HG03457 (cell line): Measurements from ENCODE around the gene AUTS2.

Experiments used
- ATAC-seq: cut with Tn5 transposase; IDR thresholded peaks from one replicate; pipeline ENCODE4 v1.9.1; 2021; ENCODE audit warnings: moderate number of reproducible peaks; ENCODE audit not compliant: unreplicated experiment

AUTS2 gene

DNA sequence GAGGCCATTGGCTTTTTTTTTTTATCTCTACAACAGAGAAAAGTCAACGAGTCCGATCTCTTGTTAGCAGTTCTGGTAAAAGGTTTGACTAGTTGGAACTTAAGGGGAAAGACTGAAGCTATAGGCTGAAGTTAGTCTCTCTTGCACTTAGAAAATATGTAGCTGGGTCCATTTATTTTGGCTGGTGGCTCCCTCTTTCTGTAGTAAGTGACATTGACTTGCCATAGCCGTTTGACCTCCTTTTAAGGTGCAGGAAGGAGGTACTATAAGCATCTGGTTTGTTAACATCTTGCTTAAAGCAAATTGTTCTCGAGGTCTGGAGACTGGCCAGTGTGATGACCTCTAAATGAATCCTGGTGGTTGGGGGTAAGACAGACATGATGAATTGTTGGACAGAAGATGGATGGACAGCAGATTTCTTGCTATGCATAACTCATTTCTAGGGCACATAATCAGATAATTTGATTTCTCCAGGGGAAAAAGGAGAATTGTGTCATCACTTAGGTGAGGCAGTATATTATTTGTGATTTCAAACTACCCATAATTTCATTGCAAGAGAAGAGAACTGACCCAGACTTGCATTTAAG is 1177.4 kb downstream of the AUTS2 start:
- ATAC-seq = no peak

DNA sequence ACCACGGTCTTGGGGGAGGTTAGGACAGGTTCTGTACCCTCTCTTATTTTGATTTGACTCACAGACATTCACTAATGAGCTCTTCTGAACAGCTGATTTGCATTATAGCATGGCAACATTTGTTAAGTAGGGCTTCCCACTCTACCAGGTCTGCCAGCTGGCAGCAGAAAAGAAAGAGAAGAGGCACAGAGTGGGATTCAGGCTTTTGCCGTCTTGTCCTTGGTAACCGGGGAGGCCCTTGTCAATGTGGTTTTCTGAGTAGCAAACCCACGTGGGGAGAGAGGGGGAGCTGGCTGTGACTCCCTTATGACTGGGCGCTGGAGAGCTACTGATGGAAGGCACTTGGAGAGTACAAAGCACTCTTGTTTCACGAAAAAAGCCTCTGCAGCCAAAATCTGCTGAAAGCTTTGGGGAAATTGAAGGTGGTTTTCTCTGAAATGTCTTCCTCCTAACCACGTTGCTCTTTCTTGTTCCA is 1178.4 kb downstream of the AUTS2 start:
- ATAC-seq = no peak

DNA sequence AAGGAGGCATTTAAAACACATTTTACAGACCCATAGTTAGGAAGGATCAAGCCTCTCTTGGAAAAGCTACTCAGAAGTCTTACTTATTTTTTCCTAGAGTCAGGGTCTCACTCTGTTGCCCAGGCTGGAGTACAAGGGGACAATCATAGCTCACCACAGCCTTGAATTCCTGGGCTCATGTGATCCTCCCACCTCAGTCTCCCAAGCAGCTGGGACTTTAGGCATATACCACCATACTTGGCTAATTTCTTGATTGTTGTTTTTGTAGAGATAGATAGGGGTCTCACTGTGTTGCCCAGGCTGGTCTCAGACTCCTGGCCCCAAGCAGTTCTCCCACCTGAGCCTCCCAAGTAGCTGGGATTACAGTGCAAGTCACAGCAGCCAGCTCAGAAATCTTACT is 1179.0 kb downstream of the AUTS2 start:
- ATAC-seq = no peak

DNA sequence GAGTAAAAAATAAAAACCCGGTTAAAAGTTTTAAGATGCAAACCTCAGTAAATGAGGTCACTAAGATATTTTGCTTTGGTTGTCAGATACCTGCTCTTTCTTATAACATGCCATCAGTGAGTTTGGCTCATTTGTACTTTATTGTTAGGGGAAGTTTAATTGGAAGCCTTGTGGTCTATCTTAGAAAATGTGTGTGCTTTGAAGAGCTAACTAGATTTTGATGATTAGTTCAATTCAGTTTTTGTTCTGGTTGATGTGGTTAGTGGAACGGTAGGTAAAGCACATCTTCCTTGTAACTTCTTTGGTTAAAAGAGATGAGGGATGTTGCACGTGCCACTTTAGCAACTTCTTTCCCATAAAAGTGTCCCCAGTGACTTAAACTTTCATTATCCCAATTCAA is 1180.3 kb downstream of the AUTS2 start:
- ATAC-seq = no peak

DNA sequence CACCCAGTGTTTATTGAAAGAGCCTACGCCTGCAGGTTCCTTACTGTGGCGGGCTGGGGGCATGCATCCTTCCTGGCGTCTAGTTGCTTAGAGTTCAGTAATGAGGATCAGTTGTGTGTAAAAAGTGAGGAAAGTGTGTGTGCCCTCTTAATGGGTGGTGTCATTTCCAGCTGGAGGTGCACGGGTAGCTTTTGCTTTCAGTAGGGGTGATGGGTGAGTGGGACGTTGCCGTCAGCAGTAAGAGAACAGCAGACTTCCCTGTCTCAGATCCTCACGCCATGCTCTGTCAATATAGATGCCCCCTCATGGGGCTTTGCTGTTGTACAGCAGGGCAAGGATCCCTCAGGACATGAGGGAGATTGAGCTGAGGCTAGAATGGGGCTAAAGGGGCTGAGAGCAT is 1181.0 kb downstream of the AUTS2 start:
- no peak for ATAC-seq

DNA sequence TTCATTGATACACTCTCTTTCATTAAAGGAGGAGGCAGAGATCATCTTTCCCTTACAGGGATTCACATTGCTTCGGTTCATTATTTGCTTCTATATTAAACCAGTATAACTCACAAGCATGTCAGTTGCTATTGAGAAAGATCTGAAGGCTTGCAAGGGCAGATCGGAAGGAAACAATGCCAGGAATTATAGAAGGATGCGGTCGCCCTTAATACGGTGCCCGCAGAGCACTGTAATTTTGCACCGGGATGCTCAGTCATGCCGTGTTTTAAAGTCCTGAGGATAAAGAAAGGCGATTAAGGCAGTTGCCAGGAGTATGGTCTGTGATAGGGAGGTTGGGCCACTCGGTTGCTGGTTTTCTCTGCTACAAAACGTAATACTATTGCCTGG is 1183.6 kb downstream of the AUTS2 start:
- no peak for ATAC-seq

DNA sequence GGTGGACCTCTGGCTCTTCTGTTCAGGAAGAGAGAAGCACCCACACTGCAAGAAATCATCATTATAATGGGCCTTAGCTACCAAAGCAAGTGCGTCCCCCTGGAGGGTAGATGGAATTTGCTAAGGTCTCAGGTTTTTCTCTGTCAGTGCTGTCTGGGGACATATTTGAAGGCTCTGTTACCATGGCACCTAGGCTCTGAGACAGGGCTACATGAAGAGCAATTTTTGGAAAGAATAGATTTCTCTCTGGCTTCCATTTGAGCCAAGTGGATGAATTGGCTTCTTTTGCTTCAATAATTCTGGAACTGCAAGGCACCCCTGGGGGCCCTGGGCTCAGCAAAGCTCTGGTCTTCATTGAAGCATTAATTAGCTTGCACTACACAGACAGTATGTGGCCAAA is 1184.5 kb downstream of the AUTS2 start:
- ATAC-seq = no peak

DNA sequence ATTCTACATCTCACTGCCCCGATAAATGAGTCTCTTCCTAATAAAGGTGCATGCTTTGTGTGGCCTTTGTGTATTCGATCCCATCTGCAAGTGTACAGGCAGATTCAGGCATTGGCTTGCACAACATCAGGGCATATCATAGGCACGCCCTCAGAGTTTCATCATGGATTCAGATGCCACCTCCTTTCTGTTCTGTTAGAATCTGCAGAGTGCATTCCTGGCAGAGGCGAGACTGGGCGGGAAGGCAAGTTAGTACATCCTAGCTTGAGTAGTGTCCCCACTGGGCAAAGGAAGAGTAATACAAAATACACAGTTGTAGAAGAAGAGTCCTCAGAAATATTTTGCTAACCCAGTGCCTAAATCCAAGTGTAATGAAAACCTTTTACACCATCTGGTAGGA is 1187.2 kb downstream of the AUTS2 start:
- no peak for ATAC-seq

DNA sequence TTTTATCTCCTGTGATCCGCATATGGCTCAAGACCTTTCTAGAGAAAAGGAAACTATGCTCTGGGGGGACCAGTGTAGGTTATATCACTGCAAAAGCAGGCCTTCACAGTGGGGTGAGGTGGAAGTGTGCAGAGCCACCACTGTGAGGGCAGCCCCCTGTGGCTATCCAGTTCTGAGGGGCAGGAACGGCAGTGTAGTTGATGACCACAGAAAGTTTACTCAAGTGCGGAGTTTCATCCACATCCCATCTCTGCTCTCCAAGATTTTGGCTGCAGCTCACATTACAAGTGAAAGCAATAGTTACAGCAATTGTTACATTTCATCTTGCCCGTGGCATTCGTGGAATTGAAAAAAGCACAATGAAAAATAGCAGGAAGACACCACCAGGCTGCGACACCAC is 1187.8 kb downstream of the AUTS2 start:
- no peak for ATAC-seq

DNA sequence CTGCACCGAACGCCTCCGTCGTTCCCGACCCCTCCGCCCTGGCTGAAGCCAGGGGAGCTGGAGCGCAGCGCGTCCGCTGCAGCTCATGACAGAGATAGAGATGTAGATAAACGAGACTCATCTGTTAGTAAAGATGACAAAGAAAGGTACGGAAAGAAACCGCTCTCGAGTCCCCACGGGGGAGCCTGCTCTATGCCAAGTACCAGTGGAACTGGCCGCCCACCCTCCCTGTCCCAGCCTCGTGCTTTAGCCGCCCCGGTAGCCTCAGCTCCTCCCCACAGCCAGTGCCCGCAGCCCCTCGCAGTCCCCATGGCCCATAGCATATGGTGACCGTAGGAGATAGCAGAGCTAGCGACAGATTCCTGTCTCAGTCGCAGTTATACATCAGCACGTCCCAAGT is 1189.0 kb downstream of the AUTS2 start:
- ATAC-seq = no peak

DNA sequence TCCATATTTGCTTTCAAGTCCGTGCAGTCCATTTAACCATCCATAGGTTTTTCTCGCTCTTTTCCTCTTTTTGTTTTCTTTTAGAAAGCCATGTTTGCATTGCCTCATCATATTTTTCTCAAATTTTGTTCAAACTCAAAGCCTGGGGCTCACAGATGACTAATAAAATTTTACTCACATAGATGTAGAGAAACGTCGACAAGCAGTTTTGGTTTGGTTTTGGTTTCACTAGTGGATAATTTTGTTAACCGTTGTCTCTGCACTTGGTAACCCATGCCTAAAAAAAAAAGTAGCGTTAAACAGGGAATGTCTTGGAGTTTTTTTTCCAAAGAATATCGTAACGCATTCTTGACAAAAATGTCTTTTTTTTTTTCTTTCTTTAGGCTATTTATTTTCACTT is 1189.5 kb downstream of the AUTS2 start:
- ATAC-seq = no peak

DNA sequence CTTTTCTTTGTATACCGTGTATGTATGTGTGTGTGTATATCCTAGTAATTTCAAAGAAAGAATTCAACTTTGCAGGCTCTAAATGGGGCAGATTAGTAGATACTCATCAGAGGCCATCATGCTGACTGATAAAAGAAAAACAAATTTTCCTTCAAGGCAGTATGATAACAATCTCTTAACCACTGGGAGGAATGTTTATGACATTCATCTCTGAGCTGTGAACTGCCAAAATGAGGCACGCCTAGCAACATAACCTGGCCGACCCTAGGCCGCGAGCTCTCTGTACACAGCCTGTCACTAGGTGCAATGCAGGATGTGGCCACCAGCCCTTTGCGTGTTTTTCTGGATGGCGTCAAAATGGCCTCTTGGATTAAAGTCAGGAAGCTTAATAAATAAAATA is 1190.0 kb downstream of the AUTS2 start:
- ATAC-seq = no peak

DNA sequence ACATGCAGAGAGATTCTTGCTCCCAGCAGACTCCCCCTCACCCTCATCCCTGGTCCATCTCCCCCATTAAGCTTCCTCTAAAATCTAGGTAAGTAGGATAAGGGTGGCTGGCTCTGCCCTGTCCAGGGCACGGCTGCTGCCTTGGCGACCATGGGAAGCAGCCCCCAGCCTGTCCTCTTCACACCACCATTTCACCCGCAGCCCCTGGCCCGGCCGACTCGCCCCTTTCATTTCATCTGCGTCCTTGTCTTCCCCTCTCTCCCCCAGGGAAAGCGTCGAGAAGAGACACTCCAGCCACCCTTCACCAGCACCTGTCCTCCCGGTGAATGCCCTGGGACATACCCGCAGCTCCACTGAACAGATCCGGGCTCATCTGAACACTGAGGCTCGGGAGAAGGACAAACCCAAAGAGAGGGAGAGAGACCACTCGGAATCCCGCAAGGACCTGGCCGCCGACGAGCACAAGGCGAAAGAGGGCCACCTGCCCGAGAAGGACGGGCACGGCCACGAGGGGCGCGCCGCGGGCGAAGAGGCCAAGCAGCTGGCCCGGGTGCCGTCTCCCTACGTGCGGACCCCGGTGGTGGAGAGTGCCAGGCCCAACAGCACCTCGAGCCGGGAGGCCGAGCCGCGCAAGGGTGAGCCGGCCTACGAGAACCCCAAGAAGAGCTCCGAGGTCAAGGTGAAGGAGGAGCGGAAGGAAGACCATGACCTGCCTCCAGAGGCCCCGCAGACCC is 1191.4 kb downstream of the AUTS2 start:
- no peak for ATAC-seq

DNA sequence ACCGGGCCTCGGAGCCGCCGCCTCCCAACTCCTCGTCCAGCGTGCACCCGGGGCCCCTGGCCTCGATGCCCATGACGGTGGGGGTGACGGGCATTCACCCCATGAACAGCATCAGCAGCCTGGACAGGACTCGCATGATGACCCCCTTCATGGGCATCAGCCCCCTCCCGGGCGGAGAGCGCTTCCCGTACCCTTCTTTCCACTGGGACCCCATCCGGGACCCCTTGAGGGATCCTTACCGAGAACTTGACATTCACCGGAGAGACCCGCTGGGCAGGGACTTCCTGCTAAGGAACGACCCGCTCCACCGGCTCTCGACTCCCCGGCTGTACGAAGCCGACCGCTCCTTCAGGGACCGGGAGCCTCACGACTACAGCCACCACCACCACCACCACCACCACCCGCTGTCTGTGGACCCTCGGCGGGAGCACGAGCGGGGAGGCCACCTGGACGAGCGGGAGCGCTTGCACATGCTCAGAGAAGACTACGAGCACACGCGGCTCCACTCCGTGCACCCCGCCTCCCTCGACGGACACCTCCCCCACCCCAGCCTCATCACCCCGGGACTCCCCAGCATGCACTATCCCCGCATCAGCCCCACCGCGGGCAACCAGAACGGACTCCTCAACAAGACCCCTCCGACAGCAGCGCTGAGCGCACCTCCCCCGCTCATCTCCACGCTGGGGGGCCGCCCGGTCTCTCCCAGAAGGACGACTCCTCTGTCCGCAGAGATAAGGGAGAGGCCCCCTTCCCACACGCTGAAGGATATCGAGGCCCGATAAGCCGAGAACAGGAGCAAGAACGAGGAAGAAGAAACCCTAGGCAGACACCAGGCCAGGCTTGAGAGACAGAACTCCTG is 1192.2 kb downstream of the AUTS2 start:
- ATAC-seq = no peak

DNA sequence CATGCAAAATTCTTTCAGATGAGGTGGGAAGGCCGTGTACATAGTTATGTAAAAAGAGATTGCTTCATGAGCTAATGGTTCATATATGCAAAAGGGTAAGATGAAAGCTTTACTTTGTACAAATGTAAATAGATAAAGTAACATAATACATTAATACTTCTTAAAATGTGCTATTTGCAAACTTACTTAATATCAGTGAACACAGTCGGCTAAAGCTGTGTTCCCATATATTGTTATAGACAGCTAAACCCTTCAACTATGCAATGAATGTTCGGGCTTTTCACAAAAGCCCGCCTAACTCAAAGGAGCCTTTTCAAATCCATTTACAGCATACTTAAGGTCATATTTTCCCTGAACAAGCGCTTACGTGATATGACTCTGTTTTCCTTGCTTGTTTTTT is 1193.1 kb downstream of the AUTS2 start:
- no peak for ATAC-seq

DNA sequence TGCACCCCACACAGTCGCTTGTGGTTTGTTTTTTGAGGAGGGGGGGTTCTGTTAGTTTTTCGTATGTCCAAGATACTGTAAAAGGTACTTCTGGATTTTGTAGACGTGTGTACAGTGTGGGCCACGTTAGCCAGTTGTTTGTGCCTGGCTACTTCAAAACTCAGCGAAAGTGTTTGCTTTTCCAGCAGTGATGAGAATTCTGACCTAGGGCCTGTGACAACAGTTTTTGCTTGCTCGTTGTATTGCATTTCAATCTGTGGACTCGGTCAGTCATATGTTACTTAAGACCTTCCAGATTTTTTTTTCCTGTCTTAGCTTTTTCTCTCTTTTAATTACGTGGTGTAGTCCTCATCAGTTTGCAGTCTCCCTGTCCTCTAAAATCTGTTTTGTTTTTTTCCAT is 1194.8 kb downstream of the AUTS2 start:
- no peak for ATAC-seq

DNA sequence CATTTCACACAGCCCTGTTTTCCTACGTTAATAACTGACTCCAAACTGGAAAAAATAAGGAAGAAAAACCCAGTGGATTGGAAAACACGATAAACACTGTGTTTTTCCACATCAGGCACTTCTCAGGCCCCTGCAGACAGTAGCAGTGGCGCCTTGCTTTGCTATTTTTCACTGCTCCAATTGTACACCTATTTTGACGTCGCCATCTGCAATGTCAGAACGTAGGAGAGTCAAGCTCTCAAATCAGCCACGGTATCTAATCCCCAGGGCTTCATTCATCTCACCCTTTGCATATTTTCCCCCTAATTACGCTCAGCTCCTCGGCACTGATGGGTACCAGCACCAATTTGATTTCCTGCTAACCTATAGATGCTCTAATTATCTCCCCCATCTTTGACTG is 1195.5 kb downstream of the AUTS2 start:
- no peak for ATAC-seq

DNA sequence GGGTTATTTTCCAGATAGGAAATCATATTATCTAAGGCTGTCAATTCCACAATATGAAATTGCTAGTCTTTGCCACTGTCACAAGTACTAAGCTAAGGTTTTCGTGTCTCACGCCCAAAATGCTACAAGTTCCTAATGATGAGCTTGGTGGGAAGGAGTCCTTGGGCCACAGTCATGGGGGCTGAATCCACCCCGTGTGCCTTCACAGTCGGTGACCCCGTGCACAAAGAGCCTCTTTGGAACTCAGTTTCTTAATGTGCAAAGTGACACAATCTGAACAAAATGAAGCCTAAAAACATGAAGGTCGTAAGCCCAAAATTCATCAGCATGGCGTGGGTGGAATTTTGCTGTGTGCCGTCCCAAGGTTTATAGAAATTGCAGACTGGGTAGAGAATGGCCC is 1196.7 kb downstream of the AUTS2 start:
- no peak for ATAC-seq

DNA sequence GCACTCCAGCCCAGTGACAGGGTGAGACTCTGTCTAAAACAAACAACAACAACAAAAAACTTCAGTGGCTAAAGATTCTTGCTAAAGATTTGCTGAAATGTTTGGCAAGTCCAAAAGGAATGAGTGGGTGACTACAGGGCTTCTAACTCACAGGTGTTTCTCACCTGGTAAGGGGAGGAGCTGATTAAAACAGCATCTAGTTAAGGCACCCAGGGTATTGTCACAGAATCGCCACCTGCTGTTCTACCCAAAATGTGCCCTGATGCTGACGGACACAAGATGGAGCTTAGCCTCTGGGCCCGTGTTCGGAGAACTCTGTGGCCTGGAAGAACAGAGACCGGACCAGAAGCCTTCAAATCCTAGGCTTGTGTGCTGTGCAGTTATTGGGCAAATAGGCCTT is 1197.7 kb downstream of the AUTS2 start:
- ATAC-seq = no peak

DNA sequence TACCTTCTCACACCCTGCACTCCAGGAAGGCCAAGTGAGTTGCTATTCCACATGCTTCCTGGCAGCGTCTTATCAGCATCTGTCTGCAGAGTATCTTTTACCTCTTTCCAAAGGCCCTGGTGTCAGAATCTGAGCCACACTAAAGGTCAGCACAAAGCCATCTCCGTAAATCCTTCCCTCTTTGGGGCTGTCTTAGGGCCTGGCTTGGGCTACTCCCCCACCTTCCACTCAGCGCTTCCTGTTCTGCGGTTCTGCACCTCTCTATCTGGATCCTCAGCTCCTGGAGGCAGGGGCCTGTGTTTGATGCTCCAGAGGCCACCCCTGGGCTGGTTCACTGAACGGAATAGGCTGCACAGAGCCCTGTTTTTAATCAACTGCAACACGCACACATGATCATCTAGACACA is 1198.8 kb downstream of the AUTS2 start:
- ATAC-seq = no peak

DNA sequence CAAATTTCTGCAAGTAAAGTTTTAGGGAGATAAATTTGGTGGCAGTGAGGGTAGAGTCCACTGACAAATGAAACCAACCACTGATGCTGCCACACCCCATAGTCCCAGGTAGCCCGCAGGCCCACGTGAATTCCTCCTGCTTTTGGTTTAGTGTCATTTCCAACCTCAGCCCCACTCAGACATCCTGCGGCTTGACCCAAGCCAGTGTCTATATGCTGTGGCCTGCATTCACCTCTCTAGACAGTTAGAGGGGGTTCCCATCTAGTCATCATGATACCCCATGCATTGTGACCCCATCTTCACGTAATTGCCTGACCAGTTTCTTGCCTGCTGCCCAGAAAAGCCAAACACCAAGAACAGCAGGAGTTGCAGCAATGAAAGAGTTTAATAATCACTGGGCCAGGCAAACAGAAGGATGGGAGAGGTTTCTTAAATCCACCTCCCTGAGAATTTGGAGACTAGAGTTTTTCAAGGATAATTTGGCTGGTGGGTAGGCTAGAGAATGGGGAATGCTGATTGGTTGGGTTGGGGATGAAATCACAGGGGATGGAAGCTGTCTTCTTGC is 1201.6 kb downstream of the AUTS2 start:
- no peak for ATAC-seq

DNA sequence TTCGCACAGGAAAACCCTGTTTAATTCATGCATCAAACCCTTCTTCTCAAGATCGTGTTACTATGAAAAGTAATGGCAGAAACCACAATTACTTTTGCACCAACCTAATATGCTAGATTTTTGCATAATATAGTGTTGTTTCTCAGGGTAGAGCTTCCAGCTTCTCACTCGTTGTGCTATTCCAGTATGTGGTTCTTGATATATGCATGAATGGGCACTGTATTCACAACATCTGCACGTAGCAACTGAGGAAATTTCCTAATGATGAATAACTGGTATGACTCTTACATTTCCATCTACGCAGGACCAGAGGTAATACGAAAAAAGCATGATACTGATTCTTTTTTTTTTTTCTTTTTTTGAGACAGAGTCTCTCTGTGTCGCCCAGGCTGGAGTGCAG is 1207.1 kb downstream of the AUTS2 start:
- no peak for ATAC-seq
